Midbrain (tissue), 1 donor: ENCODE data around the gene SH2D5.
"Not testable (repeated sequence)": the region's sequence is repeated elsewhere in the genome, so short reads cannot be mapped to it uniquely, and the experiment has no call there.

Experiments used
- DNase-seq: peaks from one replicate; lab custom pipeline; 2025; lab: John Stamatoyannopoulos, UW

The SH2D5 gene

GRCh38 chr1:20695515-20695914, 37.0 kb downstream of the SH2D5 start:
- DNase-seq: no peak

GRCh38 chr1:20693623-20694022, 38.9 kb downstream of the SH2D5 start:
- DNase-seq: no peak

GRCh38 chr1:20691872-20692271, 40.6 kb downstream of the SH2D5 start:
- DNase-seq: no peak

- DNase-seq: no peak
These were observed 42.9 kb downstream of the SH2D5 start for GRCh38 chr1:20689645-20690056.

- no peak for DNase-seq
These were observed 45.4 kb downstream of the SH2D5 start for GRCh38 chr1:20686883-20687725.

- DNase-seq: no peak
These were observed 46.8 kb downstream of the SH2D5 start for GRCh38 chr1:20685741-20686140.

GRCh38 chr1:20685099-20685662, 47.3 kb downstream of the SH2D5 start:
- DNase-seq: no peak

- no peak for DNase-seq
These were observed 47.9 kb downstream of the SH2D5 start for GRCh38 chr1:20684651-20685050.

- no peak for DNase-seq
These were observed 48.4 kb downstream of the SH2D5 start for GRCh38 chr1:20684050-20684620.

- no peak for DNase-seq
These were observed 48.9 kb downstream of the SH2D5 start for GRCh38 chr1:20683614-20684013.

- DNase-seq: no peak
These were observed 49.8 kb downstream of the SH2D5 start for GRCh38 chr1:20682571-20683236.

GRCh38 chr1:20681999-20682398, 50.5 kb downstream of the SH2D5 start:
- no peak for DNase-seq

- no peak for DNase-seq
These were observed 52.2 kb downstream of the SH2D5 start for GRCh38 chr1:20680269-20680668.

GRCh38 chr1:20678599-20678998, 53.9 kb downstream of the SH2D5 start:
- DNase-seq: no peak

GRCh38 chr1:20673626-20674025, 58.9 kb downstream of the SH2D5 start:
- DNase-seq: not testable (repeated sequence)

GRCh38 chr1:20672265-20672632, 60.3 kb downstream of the SH2D5 start:
- DNase-seq: no peak

GRCh38 chr1:20670936-20671335, 61.6 kb downstream of the SH2D5 start:
- no peak for DNase-seq
